ENCODE results near the gene RCOR1.

RCOR1 gene

GRCh38 chr14:102771144-102771543 is 178.7 kb downstream of the RCOR1 start:
- no peak for TF ChIP-seq CTCF (IDR thresholded peaks at IDR 0.05)

- no peak; the same call in 1 of the 2 replicates for TF ChIP-seq CTCF (IDR thresholded peaks at IDR 0.05)
Observed at GRCh38 chr14:102772781-102773570, 180.5 kb downstream of the RCOR1 start.

GRCh38 chr14:102774391-102775153 is 182.1 kb downstream of the RCOR1 start:
- TF ChIP-seq CTCF (IDR thresholded peaks at IDR 0.05) = peak; percentile 68

GRCh38 chr14:102775855-102776760 is 183.7 kb downstream of the RCOR1 start:
- no peak for TF ChIP-seq CTCF (IDR thresholded peaks at IDR 0.05)

GRCh38 chr14:102776761-102777710 is 184.6 kb downstream of the RCOR1 start, which contains the start of gene TRAF3:
TRAF3 (plus strand) TSS chr14:102777449; CDS start chr14:102870202, 92,753 bp downstream.
- no peak for TF ChIP-seq CTCF (IDR thresholded peaks at IDR 0.05)

- no peak for TF ChIP-seq CTCF (IDR thresholded peaks at IDR 0.05)
Observed at GRCh38 chr14:102777711-102778337, 185.4 kb downstream of the RCOR1 start.

Data from LNCAP (cell line).